Stimulated activated CD4-positive, alpha-beta T cell treated with anti-CD3 and anti-CD28 coated beads, Interleukin-15, amount 100 ng/mL, for 48 hours (primary cell): ENCODE data around the gene HSP90AB1.

Source experiments
- DNase-seq, 2 donors: peaks; one replicate each; pipeline ENCODE4 v3.0.0-alpha.2; 2020; ENCODE audit warnings: low read depth in 2 of 2

HSP90AB1 gene

DNA sequence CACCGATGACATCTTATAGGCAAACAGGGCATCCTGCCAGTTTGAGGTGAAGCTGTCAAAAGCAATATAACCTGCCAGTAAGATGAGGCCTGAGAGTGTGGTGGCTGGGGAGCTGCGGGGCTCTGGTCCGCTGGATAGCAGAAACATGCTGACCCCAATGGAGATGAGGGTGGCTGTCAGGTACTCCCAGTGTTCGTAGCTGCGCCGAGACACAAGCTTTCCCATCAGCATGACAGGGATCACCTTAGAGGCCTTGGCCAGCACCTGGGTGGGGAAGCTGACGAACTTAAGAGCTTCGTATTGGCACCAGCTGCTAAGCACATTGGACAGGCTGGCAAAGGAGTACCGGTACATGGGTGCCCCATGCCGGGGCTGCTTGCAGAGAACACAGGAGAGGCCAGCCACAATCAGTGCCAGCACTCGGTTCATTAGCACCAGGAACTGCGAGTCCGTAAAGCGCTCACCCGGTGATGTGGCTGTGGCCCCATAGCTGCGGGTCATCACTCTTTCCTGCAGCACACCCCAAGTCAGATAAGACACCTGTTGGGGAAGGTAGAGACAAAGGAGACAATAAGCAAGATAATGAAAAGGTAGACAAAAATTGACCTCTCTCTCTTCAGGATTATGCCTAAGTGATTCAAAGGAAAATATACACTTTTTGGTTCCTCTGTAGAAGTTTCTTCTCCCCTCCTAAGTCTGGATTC lies 8.4 kb downstream of the HSP90AB1 start:
- DNase-seq = no peak

DNA sequence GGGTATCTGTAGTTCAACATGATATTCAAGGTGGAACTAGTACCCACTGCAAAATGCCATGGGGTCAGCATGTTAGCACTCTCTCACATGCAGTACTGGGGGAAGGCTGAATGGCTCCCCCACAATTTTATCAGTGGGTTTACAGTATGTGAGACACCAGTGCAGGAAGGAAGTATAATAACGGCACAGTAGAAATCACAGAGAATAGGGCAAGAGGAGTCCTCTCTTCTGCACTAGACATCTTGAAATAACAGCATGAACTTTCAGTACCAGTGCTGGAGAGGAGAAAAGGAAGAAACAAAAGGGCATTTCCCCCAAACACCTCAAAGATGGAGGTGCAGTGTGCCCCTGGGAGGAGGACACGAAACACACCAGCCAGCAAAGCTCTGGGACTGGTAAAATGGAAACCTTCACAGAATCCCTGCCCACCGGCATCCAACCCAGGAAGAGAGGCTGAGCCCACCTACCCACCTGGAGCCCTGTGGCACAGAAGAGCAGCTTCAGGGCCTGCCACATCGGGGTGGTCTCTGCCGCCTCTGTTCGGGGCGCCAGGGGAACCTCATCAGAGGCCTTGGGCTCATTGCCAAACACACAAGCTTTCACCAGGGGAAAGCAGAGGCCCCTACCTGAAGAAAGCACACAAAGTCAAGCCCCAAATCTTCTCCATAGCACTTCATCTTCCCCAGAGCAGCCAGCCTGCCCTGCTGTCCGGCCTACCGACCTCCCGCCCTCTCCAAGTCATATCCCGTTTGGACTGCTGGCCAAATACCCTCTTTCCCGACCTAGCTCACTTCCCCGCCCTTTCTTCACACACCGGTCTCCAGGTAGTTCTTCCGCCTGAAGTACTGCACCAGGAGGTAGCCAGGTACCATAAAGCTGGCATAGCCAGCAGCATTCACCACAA lies 9.2 kb downstream of the HSP90AB1 start:
- no peak for DNase-seq

DNA sequence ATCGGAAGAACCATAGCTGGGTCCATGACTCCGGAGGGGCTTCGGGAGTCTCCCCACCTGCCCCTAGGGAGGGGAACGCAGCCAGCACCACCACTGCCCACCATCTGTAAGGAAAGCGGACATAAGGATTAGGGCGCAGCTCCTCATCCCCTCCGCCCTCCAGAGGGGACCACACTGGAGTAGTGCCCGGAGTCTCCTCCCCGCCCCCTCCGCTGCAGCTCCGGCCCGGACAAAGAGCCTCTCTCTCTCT lies 9.8 kb downstream of the HSP90AB1 start:
- DNase-seq = no peak

DNA sequence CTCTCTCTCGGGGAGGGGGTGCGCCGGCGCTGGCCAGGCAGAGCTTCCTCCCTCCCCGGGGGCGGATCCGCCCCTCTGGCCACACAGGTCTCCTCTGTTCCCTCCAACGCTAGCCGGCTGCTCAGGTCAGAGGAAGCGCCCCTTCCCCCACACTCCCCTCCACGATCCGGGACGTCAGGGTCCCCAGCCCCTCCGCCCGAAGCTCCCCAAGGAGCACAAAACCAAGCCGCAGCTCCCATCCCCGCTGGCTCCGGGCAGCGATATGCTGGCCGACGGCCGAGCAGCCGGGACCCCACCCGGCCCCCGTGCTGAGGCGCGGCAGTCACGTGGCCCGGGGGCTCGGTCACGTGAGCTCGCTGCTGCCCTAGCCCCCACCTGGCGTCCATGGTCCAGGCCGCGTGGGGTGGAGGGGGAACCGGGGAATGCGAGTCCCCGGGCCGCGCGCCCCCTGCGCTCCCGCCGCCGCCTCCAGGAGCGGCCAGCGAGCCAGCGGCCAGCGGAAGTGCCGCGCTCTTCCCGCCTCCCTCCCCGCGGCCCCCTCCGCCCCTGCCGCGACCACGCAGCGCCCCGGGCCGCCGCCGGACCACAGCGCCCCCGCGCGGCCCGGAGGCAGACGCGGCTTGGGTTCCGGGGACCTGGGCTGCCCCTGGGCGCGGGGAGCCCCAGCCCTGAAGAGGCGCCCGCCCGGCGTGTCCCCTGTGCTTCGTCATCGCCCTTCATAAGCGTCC lies 10.3 kb downstream of the HSP90AB1 start, which contains the start of gene SLC35B2:
SLC35B2 (minus strand) TSS at position 504 of the 728 bp plus-strand sequence; CDS start at position 386, 118 bp downstream.
- DNase-seq = no peak

DNA sequence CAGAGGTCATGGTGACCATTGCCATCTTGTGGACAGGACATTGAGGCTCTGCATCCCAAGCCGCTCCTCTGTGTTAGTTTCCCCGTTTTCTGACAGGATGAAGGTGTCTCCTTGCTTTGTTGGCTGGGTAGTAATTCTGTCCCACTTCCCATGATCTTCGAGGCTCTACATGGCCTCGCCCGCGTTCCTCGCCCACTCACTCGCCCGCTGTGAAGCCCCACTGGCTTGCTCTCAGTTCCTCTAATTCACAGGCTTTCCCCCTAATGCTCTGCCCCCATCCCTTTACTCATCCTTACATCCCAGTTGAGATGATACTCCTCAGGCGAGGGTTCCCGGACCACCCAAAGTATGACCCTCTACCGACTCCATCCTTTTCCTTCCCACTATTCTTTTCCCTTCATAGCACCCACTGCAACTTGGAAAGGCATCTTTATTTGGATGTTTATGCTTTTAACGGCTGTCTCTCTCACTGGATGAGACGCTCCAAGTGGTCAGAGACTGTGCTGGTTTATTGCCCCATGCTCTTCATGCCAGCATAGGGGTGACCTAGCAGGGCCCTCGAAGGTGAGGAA lies 10.9 kb downstream of the HSP90AB1 start:
- no peak for DNase-seq

DNA sequence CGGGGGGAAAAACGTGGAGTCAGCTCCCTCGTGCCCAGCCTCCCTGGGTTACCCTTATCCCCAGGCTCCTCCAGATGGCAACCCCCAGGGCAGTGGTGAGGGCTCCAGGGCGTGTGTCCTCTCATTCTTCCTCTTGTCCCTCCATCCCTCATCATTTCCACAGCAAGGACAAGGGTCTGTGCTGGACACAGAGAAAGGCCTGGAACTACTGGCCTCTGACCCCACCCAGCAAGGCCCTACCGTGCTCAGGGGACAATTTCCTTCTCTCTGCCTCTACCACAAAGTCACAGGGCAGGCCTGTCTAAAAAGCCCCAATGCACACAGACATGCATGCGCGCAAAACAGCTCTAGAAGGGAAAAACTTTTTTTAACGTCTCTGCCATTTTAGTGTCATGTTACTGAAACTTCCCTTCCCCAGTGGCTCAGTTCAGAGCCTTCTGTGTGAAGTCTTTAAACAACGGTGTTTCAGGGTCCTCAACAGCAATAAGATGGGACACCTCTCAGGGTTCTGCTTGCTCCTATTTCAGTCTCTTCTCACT lies 11.5 kb downstream of the HSP90AB1 start:
- DNase-seq = no peak

DNA sequence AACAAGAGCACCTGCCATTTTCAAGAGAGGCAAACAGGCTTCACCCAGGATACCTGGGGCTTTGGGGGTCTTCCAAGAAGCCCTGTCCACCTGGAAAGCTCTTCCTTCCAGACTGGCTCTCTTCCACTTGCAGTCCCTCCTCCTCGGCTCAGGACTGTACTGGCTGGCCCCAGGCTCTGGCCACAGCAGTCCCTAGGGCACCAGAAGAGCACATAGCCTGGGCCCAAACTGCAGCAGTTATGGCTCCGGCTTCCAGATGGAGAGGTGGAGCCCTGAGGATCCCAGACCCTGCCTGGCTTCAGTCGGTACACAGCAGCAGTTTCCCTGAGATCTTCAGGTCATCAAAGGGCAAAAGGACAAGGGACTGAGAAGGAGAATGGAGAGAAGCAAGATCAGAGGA lies 12.0 kb downstream of the HSP90AB1 start:
- no peak for DNase-seq

DNA sequence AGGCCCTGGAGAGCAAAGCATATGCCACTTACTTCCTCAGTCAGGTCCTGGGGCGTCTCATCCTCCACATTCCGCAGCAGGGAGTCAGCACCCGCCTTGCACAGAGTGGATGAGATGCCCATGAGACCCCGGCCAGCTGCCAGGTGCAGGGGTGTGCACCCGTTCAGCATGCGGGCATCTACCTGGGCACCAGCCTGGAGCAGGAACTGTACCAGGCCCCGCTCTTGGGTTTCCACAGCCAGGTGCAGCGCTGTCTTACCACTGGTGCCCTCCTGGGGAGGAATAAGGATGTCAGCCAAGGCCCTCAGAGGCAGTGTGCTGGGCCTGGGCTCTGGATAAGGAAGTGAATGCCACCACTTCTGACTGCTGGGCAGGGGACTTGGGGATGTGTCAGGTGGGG lies 13.1 kb downstream of the HSP90AB1 start:
- no peak for DNase-seq

DNA sequence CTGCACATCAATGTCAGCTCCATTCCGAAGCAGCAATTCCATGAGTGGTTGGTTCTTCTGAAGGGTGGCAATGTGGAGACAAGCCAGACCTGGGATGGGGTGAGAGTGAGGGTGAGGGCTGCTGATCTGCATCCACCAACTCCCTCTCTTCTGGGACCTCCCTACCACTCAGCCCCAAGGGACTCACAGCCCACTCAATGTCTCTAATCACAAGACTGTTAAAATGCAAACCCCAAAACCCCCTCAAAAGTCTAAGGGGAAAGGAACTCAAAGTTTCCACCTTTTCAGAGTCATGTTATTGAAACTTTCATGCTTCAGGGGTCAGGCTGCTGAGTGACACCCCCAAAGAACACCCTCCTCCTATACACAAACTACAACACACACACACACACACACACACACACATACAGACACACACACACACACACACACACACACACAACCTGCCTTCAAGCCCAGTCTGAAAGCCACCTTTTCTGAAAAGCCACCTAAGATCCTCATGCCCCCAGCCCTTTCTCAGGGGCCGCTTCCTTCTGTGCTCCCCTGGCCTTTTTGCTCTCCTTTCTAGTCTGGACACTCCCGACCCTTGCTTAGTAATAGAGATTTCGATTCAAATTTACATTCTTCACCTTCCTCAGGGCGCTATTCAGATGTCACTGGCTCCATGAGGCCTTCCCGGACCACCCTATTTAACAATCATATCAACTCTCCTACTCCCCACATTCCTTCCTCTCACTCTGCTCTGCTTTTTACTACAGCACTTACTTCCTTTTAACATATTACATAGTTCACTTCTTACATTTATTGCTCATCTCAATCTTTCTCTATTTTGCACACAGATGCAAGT lies 13.8 kb downstream of the HSP90AB1 start:
- no peak for DNase-seq

DNA sequence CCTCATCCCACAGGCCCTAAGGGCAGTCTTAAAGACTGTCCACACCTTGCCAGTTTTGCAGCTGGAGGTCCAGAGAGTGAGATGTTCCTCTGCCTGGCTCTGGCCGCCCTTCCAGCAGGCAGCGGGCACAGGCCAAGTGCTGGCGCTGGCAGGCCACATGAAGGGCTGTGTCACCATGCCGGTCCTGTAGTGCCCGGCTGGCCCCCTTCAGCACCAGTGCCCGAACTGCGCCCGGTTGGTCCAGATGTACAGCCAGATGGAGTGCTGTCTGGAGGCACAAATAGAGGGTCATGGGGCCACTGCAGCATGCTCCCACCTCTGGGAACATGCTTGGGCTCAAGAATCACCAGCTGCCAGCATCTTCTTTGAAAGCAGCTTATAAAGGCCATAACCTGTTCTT lies 14.7 kb downstream of the HSP90AB1 start:
- DNase-seq = no peak

DNA sequence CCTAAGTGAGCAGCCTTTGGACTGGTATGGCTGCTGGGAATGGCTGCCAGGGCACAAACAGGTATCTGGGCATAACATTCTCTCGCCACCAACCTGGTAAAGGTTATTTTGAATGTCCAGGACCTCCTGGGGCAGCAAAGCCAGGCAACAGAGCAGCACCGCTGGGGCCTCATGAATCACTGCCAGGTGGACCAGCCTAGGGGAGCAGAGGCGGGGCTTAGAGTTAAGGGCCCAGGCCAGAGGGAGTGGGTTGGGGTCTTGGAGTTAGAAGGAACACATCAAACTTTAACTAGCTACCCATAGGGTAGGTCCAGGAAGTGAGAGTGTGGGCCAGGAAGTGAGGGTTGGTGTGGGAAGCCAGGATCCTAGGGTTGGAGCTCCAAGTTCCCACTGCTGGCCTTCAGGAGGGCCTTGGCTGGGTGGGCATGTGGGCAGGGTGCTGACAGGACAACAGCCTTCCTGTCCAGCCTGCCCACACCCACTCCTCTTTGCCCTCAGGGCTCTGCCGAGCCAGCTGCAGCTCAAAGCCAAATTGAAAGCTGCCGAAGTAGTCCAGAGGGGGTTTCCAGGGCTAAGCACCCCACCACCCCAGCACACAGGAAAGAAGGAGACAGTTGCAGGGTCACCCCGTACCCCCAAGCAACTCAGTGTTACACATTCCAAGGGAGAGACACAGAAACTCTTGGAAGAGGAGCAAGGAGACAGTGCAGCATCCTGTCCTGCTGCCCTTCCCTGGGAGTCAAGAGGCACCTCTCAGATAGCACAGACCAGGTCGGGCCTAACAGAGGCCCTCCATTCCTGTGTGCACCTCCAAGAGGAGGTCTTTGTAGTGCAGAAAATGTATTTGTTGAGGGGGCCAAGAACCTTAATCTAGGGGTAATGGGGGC lies 15.8 kb downstream of the HSP90AB1 start:
- no peak for DNase-seq

DNA sequence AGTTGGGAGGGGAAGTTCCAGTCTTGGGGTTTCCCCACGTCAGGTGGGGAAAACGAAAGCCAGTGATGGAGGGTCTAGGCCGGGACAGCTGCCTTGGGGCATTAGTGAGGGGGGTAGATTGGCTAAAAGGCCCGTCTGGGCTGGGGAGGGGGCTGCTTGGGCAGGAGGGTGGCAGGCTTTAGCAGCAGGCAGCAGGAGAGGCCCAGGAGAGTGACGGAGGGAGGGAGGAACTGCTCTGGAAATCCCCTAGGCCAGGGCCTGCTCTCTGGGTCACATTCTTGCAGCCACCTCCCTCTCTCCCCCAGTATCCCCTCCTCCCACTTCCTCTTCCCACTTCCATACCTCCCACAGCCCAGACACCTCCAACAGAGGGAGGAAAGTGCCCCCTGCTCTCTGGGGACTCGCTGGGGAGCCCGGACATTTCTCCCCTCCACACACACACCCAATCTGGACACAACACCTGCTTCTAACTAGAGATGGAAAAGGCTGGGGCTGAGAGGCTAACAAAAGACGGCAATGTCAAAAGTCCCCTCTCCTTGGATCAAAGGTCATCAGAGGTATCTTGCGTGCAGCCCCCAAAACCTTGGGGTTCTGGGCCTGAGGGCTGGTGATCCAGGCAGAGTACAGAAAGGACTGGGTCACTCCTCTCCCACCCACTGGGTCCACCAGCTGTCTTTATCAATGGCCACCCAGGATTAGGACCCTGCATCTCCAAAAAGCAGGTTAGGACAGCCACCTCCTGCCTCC lies 16.6 kb downstream of the HSP90AB1 start:
- no peak for DNase-seq

DNA sequence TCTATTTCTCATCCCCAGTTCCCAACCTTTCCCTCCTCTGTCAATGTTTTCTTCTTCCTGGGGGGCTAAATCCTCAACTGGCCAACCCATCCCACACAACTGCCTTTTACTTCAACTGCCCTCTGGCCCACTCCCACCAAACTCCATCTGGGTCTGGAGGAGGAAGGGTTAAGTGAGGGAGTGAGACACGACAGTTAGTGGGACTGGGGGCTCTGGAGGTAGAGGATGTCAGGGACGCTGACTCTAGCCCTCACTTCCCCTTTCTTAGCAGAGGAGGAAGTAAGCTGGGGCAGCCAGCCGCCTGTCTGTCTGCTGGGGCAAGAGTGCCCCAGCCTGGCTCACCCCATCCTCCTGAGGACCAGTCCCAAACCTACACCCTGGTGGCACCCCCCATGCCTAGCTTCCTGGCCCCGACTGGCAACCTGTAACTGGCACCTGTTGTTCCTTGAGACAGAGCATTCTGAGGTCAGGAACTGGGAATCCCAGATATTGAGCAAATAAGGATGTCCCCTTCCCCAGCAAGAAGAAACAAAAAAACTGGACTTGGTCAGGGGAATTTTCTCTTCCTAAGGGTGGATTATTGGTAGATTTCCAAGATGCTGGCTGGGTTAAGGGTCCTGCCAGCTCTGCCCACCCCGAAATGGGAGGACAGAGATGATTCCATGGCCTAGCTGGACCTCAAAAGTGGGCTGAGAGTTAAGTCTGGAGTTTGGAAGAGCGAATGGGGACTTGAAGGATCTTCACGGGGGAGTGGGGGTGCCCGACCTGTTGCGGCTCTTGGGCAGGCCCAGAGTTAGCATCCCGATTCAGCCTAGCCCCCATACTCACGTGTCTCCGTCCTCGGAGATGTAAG lies 17.5 kb downstream of the HSP90AB1 start:
- no peak for DNase-seq

DNA sequence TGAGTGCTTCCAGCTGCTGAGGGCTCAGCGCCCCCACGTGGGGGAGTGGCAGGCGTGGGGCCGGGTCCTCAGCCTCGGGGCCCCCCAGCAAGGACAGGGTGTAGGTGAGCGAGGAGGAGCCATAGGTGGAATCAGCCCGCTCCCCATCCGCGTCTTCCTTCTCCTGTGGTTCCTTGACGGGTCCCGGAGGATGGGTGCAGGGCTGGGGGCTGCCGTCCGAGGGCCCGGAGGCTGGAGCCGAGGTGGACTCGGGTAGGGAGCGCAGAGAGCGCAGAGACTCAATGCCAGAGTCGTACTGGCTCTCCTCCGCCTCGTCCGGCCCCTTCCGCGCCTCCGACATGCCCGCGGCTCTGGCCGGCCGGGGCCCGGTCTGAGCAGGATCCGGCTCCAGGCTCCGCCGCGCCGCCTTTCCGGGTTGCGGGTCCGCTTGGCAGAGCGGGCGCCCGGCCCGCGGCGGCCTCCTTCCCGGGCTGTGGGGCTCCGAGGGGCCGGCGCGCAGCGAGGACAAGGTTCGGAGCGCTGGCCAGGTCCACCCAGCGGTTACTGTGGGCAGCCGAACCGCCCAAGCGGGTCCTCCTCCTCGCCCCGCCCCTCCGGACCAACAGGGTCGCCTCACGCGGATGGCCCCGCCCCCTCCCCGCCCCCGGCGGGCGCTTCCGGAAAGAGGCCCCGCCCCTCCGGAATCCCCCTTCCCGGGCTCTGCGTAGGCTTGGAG lies 18.3 kb downstream of the HSP90AB1 start, which contains the start of gene NFKBIE:
NFKBIE (minus strand) TSS at position 545 of the 715 bp plus-strand sequence; CDS start at position 340, 205 bp downstream.
- DNase-seq = peak; percentile 88 to 94

DNA sequence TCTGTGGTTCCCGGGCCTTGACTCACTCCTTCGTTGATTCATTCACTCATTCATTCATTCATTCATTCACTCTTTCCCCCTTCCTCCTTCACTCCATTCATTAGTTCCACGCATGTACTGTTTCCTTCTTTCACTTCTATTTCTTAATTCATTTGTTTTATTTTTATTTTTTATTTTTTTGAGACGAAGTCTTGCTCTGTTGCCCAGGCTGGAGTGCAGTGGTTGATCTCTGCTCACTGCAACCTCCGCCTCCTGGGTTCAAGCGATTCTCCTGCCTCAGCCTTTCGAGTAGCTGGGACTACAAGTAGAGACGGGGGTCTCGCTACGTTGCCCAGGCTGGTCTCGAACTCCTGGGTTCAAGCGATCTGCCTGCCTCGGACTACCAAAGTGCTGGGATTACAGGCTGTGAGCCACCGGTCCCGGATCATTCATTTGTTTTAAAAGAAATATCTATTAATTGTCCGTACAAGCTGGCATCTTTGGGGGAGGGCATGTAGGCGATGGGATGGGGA lies 18.9 kb downstream of the HSP90AB1 start:
- DNase-seq = no peak

DNA sequence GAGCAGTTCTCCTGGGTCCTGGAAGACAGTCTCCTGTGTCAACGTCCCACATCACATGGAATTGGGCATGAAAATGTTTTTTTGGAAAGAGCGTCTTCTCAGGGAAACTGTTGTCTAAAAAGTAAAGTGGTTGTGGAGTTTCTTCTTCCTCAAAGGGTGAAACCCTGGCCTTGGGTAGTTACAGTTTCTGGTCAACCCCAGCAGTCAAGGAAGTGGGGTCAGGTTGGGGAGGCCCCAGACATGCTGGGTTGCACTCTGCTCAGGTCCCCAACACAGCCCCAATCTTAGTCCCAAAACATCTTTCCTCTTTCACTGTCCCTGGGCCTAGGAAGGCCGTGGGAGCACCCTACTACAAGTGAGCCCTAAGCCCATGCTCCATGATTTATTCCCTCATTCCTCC lies 19.4 kb downstream of the HSP90AB1 start:
- no peak for DNase-seq

DNA sequence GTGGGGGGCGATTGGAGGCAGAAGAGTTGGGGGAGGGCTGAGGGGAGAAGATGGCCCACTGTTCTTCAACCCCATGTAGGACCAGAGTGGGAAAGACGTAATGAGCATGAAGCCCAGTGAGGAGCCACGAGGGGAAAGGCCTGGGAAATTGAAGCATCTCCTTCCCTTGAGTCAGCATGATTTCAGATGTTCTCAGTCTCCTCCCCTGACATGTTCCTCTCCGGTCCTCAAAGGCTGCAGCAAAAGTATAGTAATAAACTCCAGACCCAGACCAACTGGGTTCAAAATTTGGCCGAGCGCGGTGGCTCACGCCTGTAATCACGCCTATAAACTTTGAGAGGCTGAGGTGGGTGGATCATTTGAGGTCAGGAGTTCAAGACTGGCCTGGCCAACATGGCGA lies 20.4 kb downstream of the HSP90AB1 start:
- DNase-seq = no peak
